A549 (cell line): ENCODE measurements around the gene API5.

Experiments
- CBX8 ChIP-seq: fragments of 200-600 bp; sonication (generic); IDR thresholded peaks from 2 replicates; pipeline ENCODE4 v1.6.1; 2016
- EP300 ChIP-seq, 2 experiments: fragments of >200 bp; sonication (Bioruptor Twin); formaldehyde crosslinking; IDR thresholded peaks; 2 replicates in 1 of 2; 3 replicates in 1 of 2; pipeline ENCODE4 v1.6.1; 2016 to 2017
- ESRRA ChIP-seq: fragments of 150-350 bp; IDR thresholded peaks from 2 replicates; pipeline ENCODE4 v1.6.1; 2014; ENCODE audit warnings: mild to moderate bottlenecking, low read length, borderline replicate concordance
- HDAC2 ChIP-seq: fragments of 200-600 bp; sonication (generic); IDR thresholded peaks from 2 replicates; pipeline ENCODE4 v1.6.1; 2016
- MAZ ChIP-seq: fragments of 150-350 bp; IDR thresholded peaks from 2 replicates; pipeline ENCODE4 v1.6.1; 2014; ENCODE audit warnings: antibody characterized with exemption, low read depth, low read length, borderline replicate concordance
- POLR2A ChIP-seq: IDR thresholded peaks from 2 replicates; pipeline ENCODE4 v1.6.1; 2012; ENCODE audit warnings: mild to moderate bottlenecking, low read length
- ZC3H11A ChIP-seq: fragments of 450-650 bp; IDR thresholded peaks from 2 replicates; pipeline ENCODE4 v1.6.1; 2014; ENCODE audit warnings: antibody characterized with exemption, mild to moderate bottlenecking
- TF ChIP-seq, protein P1 (sequence below): fragments of >200 bp; sonication (Bioruptor Twin); formaldehyde crosslinking; IDR thresholded peaks from 3 replicates; pipeline ENCODE4 v1.5.1; 2016
- TF ChIP-seq, protein P2 (sequence below): IDR thresholded peaks from 2 replicates; pipeline ENCODE4 v1.6.1; 2012
- TF ChIP-seq, protein P3 (sequence below): fragments of 250-450 bp; sonication (Bioruptor Pico); IDR thresholded peaks from 2 replicates; pipeline ENCODE4 v1.5.0; 2020; ENCODE audit warnings: low read depth, mild to moderate bottlenecking, moderate library complexity

DNA sequence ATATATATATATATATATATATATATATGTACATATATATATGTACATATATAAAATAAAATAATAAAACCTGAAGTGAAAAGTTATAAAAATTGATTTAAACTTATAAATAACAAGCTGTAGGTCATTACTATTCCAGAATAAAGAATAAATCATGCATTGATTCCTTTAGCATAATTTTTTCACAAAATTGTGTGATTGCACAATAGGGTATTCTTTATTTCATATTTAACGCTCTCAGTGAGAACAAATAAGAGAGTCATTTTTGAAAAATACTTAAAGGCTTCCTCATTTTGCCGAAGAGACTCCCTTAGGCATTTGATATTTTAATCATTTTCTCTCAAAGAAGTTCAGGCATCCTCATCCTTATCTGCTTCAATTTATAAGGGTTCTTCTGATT, 41.3 kb upstream of the API5 start:
- TF ChIP-seq, protein P1, sequence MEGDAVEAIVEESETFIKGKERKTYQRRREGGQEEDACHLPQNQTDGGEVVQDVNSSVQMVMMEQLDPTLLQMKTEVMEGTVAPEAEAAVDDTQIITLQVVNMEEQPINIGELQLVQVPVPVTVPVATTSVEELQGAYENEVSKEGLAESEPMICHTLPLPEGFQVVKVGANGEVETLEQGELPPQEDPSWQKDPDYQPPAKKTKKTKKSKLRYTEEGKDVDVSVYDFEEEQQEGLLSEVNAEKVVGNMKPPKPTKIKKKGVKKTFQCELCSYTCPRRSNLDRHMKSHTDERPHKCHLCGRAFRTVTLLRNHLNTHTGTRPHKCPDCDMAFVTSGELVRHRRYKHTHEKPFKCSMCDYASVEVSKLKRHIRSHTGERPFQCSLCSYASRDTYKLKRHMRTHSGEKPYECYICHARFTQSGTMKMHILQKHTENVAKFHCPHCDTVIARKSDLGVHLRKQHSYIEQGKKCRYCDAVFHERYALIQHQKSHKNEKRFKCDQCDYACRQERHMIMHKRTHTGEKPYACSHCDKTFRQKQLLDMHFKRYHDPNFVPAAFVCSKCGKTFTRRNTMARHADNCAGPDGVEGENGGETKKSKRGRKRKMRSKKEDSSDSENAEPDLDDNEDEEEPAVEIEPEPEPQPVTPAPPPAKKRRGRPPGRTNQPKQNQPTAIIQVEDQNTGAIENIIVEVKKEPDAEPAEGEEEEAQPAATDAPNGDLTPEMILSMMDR, result no peak
- TF ChIP-seq POLR2A (no peak), MAZ (no peak), ESRRA (no peak), HDAC2 (no peak), CBX8 (no peak), ZC3H11A (no peak), EP300 (IDR thresholded peaks at IDR 0.05) (no peak)
- TF ChIP-seq, protein P2, sequence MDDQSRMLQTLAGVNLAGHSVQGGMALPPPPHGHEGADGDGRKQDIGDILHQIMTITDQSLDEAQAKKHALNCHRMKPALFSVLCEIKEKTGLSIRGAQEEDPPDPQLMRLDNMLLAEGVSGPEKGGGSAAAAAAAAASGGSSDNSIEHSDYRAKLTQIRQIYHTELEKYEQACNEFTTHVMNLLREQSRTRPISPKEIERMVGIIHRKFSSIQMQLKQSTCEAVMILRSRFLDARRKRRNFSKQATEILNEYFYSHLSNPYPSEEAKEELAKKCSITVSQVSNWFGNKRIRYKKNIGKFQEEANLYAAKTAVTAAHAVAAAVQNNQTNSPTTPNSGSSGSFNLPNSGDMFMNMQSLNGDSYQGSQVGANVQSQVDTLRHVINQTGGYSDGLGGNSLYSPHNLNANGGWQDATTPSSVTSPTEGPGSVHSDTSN, result no peak
- TF ChIP-seq, protein P3, sequence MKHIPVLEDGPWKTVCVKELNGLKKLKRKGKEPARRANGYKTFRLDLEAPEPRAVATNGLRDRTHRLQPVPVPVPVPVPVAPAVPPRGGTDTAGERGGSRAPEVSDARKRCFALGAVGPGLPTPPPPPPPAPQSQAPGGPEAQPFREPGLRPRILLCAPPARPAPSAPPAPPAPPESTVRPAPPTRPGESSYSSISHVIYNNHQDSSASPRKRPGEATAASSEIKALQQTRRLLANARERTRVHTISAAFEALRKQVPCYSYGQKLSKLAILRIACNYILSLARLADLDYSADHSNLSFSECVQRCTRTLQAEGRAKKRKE, result no peak
